Measurements from ENCODE around the gene OPCML. TPM values are rescaled to one million over a fixed set of nuclear protein-coding genes. Genes with fewer than 3 reads are reported as not detected.

OPCML gene
- total RNA-seq, 1 donor from 2014 or later, result 4.1 TPM

DNA sequence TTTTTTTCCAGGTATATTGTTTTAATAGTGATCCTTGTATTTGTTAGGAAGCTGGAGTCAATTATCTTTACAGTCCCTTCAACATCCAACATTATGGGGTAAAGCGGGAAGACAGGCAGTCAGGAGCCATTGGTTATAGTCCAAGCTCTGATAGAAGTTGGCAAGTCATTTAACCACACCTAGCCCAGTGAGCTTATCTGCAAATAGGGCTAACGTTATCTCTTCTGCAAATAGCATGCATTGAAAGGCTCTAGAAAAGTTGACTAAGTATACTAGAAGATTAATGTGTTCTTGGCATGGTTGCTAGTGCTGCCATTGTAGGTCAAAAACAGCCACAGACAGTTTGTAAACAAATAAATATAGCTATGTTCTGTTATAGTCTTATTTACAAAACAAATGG is 520.7 kb downstream of the OPCML start:
- no peak for DNase-seq (ENCODE audit: low spot score)
- no peak overlapping the region for H3K4me3 Mint-ChIP-seq (ENCODE audit: unreplicated experiment)
- H3K27me3 Mint-ChIP-seq (ENCODE audit: unreplicated experiment), result no peaks in the 10 kb centered on the region
- no peak overlapping the region for H3K27ac Mint-ChIP-seq (ENCODE audit: unreplicated experiment)
- H3K4me1 Mint-ChIP-seq (ENCODE audit: unreplicated experiment), result peaks cover 5% of the 10 kb centered on the region
- H3K36me3 Mint-ChIP-seq (ENCODE audit: low read depth, unreplicated experiment), result no peaks in the 10 kb centered on the region
- H3K9me3 Mint-ChIP-seq (ENCODE audit: unreplicated experiment), result no peaks in the 10 kb centered on the region
- TF ChIP-seq CTCF (IDR thresholded peaks at IDR 0.05; ENCODE audit: unreplicated experiment), result no peak

- H3K4me1 Mint-ChIP-seq (ENCODE audit: unreplicated experiment), result no peaks in the 10 kb centered on the region
- peaks cover 5% of the 10 kb centered on the region for H3K36me3 Mint-ChIP-seq (ENCODE audit: low read depth, unreplicated experiment)
- H3K9me3 Mint-ChIP-seq (ENCODE audit: unreplicated experiment), result no peaks in the 10 kb centered on the region
- no peak for DNase-seq (ENCODE audit: low spot score)
- no peak for TF ChIP-seq CTCF (IDR thresholded peaks at IDR 0.05; ENCODE audit: unreplicated experiment)
- no peak overlapping the region for H3K4me3 Mint-ChIP-seq (ENCODE audit: unreplicated experiment)
- H3K27ac Mint-ChIP-seq (ENCODE audit: unreplicated experiment), result no peak overlapping the region
- no peaks in the 10 kb centered on the region for H3K27me3 Mint-ChIP-seq (ENCODE audit: unreplicated experiment)
Observed at GRCh38 chr11:133007027-133007584, 525.2 kb downstream of the OPCML start.

DNA sequence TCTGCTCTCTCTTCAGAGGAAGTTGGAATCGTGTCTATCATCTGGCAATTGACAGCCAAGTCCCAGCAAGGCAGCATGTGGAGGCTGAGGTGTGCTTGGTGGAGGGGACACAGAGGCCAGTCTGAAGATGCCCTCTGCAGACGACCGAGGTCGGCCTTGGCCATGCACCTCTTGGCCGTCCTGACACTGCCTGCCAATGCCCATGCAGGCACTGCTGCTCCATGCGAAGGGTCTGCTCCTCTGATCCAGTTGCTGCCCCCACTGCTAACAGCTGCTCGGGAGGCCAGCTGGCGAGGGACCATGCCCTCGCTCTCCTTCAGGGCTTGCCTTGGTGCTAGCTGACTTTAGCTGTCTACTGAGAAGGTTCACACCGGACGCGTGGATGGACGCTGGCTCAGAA is 527.9 kb downstream of the OPCML start:
- H3K4me1 Mint-ChIP-seq (ENCODE audit: unreplicated experiment), result no peaks in the 10 kb centered on the region
- no peaks in the 10 kb centered on the region for H3K9me3 Mint-ChIP-seq (ENCODE audit: unreplicated experiment)
- peaks cover 5% of the 10 kb centered on the region for H3K36me3 Mint-ChIP-seq (ENCODE audit: low read depth, unreplicated experiment)

DNA sequence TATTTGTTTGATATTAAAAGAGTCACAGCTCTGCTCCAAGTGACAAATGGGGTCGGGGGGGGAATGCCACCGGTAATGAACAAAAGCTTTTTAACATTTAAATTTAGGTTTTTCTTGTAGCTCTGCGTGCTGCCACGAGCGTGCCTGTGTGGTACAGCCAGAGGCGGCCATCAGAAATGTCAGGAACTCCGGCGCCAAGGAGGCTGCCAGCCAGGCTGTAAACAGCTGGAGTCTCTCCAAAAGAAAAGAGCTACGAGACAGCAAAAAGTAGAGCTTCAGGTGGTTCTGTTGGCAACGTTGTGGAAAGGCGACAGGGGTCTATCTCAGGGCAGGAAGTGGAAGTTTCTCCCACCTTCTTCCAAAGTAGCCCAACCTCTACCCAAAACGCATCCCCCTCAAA is 532.8 kb downstream of the OPCML start:
- no peak for DNase-seq (ENCODE audit: low spot score)
- Mint-ChIP-seq H3K27me3 (ENCODE audit: unreplicated experiment) (no peaks in the 10 kb centered on the region), H3K9me3 (ENCODE audit: unreplicated experiment) (no peaks in the 10 kb centered on the region), H3K27ac (ENCODE audit: unreplicated experiment) (no peak overlapping the region), H3K4me3 (ENCODE audit: unreplicated experiment) (no peak overlapping the region), H3K36me3 (ENCODE audit: low read depth, unreplicated experiment) (no peaks in the 10 kb centered on the region), H3K4me1 (ENCODE audit: unreplicated experiment) (no peaks in the 10 kb centered on the region)
- TF ChIP-seq CTCF (IDR thresholded peaks at IDR 0.05; ENCODE audit: unreplicated experiment), result no peak

More for the DNA sequence above, 527.9 kb downstream of the OPCML start:
- no peak for DNase-seq (ENCODE audit: low spot score)
- Mint-ChIP-seq H3K27ac (ENCODE audit: unreplicated experiment) (no peak overlapping the region), H3K4me3 (ENCODE audit: unreplicated experiment) (no peak overlapping the region), H3K27me3 (ENCODE audit: unreplicated experiment) (no peaks in the 10 kb centered on the region)
- no peak for TF ChIP-seq CTCF (IDR thresholded peaks at IDR 0.05; ENCODE audit: unreplicated experiment)

DNA sequence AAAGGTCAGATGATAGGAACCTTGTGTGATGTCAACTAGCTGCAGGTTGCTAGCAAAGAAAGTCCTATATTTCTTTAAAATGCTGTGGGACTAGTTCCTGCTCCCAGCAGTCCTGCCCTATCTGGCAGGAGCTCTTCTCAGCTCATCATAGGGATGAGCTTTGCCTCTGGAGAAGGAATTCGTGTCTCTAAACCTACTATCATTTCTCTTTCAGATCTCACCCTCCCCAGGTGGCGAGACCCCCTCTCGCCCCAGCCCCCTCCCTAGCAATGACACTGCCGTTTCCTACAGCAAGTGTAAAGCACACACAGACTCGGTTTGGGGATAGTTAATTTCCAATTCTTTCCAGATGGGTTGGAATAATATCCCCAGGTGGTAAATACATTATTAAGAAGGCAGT is 533.3 kb downstream of the OPCML start:
- no peaks in the 10 kb centered on the region for H3K9me3 Mint-ChIP-seq (ENCODE audit: unreplicated experiment)
- DNase-seq (ENCODE audit: low spot score), result no peak
- H3K4me3 Mint-ChIP-seq (ENCODE audit: unreplicated experiment), result no peak overlapping the region
- H3K27ac Mint-ChIP-seq (ENCODE audit: unreplicated experiment), result no peak overlapping the region
- no peaks in the 10 kb centered on the region for H3K27me3 Mint-ChIP-seq (ENCODE audit: unreplicated experiment)
- no peaks in the 10 kb centered on the region for H3K36me3 Mint-ChIP-seq (ENCODE audit: low read depth, unreplicated experiment)
- TF ChIP-seq CTCF (IDR thresholded peaks at IDR 0.05; ENCODE audit: unreplicated experiment), result no peak
- no peaks in the 10 kb centered on the region for H3K4me1 Mint-ChIP-seq (ENCODE audit: unreplicated experiment)
